Osteoblast (primary cell): ENCODE measurements around the gene ETNK2. TPM values are rescaled to one million over a fixed set of nuclear protein-coding genes. Genes with fewer than 3 reads are reported as not detected.
A peak's percentile ranks its signal among the peaks of the same experiment; 100 is the strongest.

Experiments used
- DNase-seq: peaks from one replicate; pipeline ENCODE4 v3.0.0; 2011; ENCODE audit warnings: low spot score, mixed read lengths; ENCODE audit not compliant: insufficient read length; ENCODE audit errors: missing footprints
- H2AFZ ChIP-seq: 2 replicates; pipeline ENCODE4 v1.6.0; 2011; ENCODE audit warnings: mild to moderate bottlenecking, low read length
- H3K27ac ChIP-seq: 2 replicates; pipeline ENCODE4 v1.5.1; 2011; ENCODE audit warnings: mild to moderate bottlenecking, low read depth, low read length, moderate library complexity
- H3K27me3 ChIP-seq: 2 replicates; pipeline ENCODE4 v1.6.0; 2012; ENCODE audit warnings: mild to moderate bottlenecking, control low read depth, inconsistent platforms, low read length, moderate library complexity; ENCODE audit not compliant: insufficient read depth
- H3K36me3 ChIP-seq: 2 replicates; pipeline ENCODE4 v1.5.1; 2011; ENCODE audit warnings: mild to moderate bottlenecking, low read length, control low read depth, moderate library complexity; ENCODE audit not compliant: insufficient read depth
- H3K4me1 ChIP-seq: 2 replicates; pipeline ENCODE4 v1.5.1; 2011; ENCODE audit warnings: mild to moderate bottlenecking, low read length, control low read depth, moderate library complexity; ENCODE audit not compliant: insufficient read depth
- H3K4me2 ChIP-seq: 2 replicates; pipeline ENCODE4 v1.6.0; 2011; ENCODE audit warnings: mild to moderate bottlenecking, low read length; ENCODE audit not compliant: insufficient read depth
- H3K4me3 ChIP-seq: fragments of 200-600 bp; sonication (generic); 3 replicates; pipeline ENCODE4 v1.5.1; 2012; ENCODE audit warnings: mild to moderate bottlenecking, low read length, inconsistent platforms; ENCODE audit not compliant: insufficient read depth
- H3K79me2 ChIP-seq: 2 replicates; pipeline ENCODE4 v1.6.0; 2012; ENCODE audit warnings: mild to moderate bottlenecking, low read length, control low read depth, inconsistent platforms; ENCODE audit not compliant: insufficient read depth
- H3K9me3 ChIP-seq: 2 replicates; pipeline ENCODE4 v1.5.1; 2011; ENCODE audit warnings: low read depth, low read length, control low read depth
- H4K20me1 ChIP-seq: 2 replicates; pipeline ENCODE4 v1.6.0; 2012; ENCODE audit warnings: mild to moderate bottlenecking, low read length, control low read depth; ENCODE audit not compliant: insufficient read depth
- total RNA-seq: library from RNA; depleted of rRNA; stranded (reverse); fragments of >200 nt; gene quantifications from 2 replicates; pipeline ENCODE4 v1.2.3, GENCODE V29; 2012
- TF ChIP-seq, protein P1 (sequence below): IDR thresholded peaks from 2 replicates; pipeline ENCODE4 v1.5.1; 2011; ENCODE audit warnings: mild to moderate bottlenecking, low read depth, low read length, moderate library complexity; ENCODE audit errors: extremely low read depth

The ETNK2 gene
- total RNA-seq, 1 donor, result 0.72 TPM

DNA sequence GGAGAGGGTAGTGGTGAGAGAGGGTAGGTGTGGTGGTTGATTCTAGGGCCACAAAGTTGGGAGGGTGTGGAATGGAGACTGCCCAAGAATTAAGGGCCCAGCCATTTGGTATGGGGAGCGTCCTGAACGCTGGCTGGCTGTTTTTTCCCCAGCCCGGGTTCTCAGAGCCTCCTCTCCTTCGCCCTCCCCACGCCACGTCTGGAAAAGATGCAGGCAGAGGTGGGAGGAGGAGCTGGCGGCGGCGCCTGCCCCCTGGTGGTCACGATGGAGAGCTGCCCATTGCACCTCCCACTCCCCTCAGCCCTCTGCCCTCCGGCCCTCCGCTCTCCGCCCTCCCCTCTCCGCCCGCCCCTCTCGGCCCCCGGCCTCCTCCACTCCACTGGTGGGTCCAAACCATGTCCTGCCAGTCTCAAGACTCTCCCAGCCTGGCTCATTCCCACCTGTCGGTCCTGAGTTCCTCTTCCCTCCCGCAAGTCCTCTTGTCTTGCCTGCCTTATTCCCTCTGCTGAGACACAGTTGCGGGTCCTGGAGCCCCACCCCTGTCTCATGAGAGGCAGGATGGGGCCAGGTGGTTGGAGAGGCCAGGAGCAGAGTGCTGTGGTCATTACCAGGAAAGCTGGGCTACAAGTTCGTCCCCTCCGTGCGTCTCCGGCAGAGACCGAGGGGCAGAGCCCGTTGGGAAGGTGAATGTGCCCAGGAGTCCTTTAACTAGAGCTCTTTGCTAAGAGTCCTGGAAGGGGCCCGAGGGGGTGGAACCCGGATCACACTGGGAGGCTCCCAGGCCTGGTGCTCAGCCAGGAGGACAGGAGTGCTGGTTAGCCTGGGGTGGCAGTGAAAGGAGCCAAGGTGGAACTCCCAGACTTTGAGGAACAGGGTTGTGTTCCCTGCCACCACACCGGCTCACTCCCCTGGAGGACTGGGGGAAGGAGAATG is 22.6 kb downstream of the ETNK2 start:
- Histone ChIP-seq H3K27ac (no peak overlapping the region), H3K9me3 (no peaks in the 10 kb centered on the region), H3K36me3 (peaks cover 3% of the 10 kb centered on the region), H4K20me1 (no peaks in the 10 kb centered on the region), H2AFZ (peak overlapping the region; percentile 89), H3K79me2 (no peaks in the 10 kb centered on the region), H3K27me3 (no peaks in the 10 kb centered on the region), H3K4me2 (peak overlapping the region; percentile 82), H3K4me3 (peak overlapping the region; percentile 68), H3K4me1 (peaks cover 32% of the 10 kb centered on the region)
- peak; percentile 97 for DNase-seq
- TF ChIP-seq, protein P1, sequence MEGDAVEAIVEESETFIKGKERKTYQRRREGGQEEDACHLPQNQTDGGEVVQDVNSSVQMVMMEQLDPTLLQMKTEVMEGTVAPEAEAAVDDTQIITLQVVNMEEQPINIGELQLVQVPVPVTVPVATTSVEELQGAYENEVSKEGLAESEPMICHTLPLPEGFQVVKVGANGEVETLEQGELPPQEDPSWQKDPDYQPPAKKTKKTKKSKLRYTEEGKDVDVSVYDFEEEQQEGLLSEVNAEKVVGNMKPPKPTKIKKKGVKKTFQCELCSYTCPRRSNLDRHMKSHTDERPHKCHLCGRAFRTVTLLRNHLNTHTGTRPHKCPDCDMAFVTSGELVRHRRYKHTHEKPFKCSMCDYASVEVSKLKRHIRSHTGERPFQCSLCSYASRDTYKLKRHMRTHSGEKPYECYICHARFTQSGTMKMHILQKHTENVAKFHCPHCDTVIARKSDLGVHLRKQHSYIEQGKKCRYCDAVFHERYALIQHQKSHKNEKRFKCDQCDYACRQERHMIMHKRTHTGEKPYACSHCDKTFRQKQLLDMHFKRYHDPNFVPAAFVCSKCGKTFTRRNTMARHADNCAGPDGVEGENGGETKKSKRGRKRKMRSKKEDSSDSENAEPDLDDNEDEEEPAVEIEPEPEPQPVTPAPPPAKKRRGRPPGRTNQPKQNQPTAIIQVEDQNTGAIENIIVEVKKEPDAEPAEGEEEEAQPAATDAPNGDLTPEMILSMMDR, result peak; percentile 76

DNA sequence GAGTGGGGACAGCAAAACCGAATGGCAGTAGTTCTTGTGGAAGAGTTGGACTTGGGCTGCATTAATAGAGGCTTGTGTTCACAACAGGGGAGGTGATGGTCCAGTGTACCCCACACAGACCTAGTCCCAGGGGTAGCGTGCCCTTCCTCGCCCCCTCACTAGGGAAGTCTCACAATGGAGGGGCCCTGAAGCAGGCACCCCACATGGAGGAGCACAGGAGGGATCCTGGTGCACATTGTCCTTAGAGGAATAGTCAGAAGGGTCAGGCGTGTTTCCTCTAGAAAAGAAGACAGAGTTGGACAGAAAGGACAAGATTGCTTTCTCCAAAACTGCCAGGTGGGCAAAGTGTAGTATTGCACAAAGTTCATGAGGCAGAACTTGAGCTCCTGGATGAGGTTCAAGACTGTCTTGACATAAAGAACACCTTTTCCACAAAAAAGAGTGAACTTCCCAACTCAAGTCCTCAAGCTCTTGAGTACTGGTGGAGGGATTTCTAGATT is 23.3 kb downstream of the ETNK2 start:
- DNase-seq, result peak; percentile 75
- H2AFZ ChIP-seq, result peak overlapping the region; percentile 69

DNA sequence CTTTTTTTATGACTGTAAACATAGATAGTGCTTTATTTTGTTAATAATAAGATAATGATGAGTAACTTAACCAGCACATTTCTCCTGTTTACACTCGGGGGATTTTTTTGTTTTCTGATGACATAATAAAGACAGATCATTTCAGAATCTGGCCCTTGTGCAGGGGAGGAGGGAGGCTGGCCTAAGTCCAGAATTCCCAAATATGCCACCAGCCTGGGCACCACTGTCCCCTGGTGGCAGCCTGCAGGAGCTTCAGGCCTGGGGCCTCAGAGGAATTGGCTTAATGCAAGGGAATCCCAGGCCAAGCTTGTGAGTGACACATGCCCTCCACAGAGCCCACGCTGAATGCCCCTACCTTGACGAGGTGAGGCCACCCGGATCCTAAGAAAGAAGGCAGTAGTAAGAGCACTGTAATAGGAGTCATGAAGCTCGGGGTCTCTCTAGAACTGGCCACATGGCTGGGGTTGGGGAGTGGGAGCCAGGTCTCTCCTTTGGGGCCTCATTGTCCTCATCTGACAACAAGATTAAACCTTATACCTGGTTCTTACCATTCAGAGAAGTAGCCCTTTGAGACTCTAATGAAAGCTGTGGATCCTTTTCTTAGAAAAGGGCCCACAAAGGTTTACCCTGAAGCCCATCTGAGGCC is 24.1 kb downstream of the ETNK2 start:
- Histone ChIP-seq H3K4me2 (peak overlapping the region; percentile 51), H3K4me1 (peaks cover 32% of the 10 kb centered on the region), H4K20me1 (no peaks in the 10 kb centered on the region), H3K9me3 (no peaks in the 10 kb centered on the region), H3K79me2 (no peaks in the 10 kb centered on the region), H3K4me3 (no peak overlapping the region), H3K27ac (no peak overlapping the region), H2AFZ (no peak overlapping the region), H3K36me3 (peaks cover 3% of the 10 kb centered on the region), H3K27me3 (no peaks in the 10 kb centered on the region)
- DNase-seq, result peak; percentile 97
- TF ChIP-seq, protein P1, result peak; percentile 100

More for the DNA sequence above, 23.3 kb downstream of the ETNK2 start:
- no peaks in the 10 kb centered on the region for H4K20me1 ChIP-seq
- TF ChIP-seq, protein P1, result no peak
- peak overlapping the region; percentile 68 for H3K4me3 ChIP-seq
- H3K27me3 ChIP-seq, result no peaks in the 10 kb centered on the region
- H3K27ac ChIP-seq, result no peak overlapping the region
- no peaks in the 10 kb centered on the region for H3K9me3 ChIP-seq
- H3K36me3 ChIP-seq, result peaks cover 3% of the 10 kb centered on the region
- peak overlapping the region; percentile 82 for H3K4me2 ChIP-seq
- H3K4me1 ChIP-seq, result peaks cover 32% of the 10 kb centered on the region
- H3K79me2 ChIP-seq, result no peaks in the 10 kb centered on the region

DNA sequence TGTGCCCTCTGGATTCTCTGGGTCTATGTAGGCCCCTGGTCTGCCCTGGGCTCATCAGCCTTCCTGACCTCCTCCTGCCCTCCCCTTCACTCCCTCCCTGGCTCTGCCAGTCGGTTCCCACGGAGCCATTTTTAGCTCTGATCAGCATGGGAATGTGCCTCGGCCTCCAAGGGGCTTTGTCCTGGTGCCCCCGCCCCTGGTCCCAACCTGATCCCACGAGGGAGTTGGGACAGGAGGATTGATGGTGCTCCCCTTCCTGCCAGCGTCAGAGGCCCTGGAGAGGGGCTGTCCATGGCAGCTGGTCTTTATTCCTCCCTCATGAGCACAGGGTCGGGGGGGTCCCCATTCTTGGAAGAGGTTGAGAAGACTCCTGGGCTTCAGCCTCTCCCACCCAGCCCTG is 24.9 kb downstream of the ETNK2 start:
- H3K79me2 ChIP-seq, result no peaks in the 10 kb centered on the region

More for the DNA sequence above, 24.9 kb downstream of the ETNK2 start:
- TF ChIP-seq, protein P1, result no peak
- DNase-seq, result peak; percentile 35
- peaks cover 32% of the 10 kb centered on the region for H3K4me1 ChIP-seq
- no peak overlapping the region for H3K4me3 ChIP-seq
- H3K9me3 ChIP-seq, result no peaks in the 10 kb centered on the region
- H2AFZ ChIP-seq, result no peak overlapping the region
- no peak overlapping the region for H3K4me2 ChIP-seq
- no peaks in the 10 kb centered on the region for H3K27me3 ChIP-seq
- H3K36me3 ChIP-seq, result peaks cover 3% of the 10 kb centered on the region
- no peaks in the 10 kb centered on the region for H4K20me1 ChIP-seq
- no peak overlapping the region for H3K27ac ChIP-seq
